Esophagus squamous epithelium (tissue), 5 donors: ENCODE measurements around the gene RGS9BP. TPM values are rescaled to one million over a fixed set of nuclear protein-coding genes. Genes with fewer than 3 reads are reported as not detected.
A peak's percentile ranks its signal among the peaks of the same experiment; 100 is the strongest.

ENCODE experiments used
- DNase-seq: peaks from one replicate; lab custom pipeline; 2025; lab: John Stamatoyannopoulos, UW
- H3K27ac ChIP-seq, 4 donors: fragments of 200-600 bp; sonication (generic); one replicate each; pipeline ENCODE4 v1.5.1; 2016 to 2019; ENCODE audit warnings: mild to moderate bottlenecking in 1 of 4
- H3K27me3 ChIP-seq, 4 donors: fragments of 200-600 bp; sonication (generic); 1 replicate in 3 of 4; 2 replicates in 1 of 4; pipeline versions ENCODE4 v1.5.1 to v1.6.0; 2017 to 2021; ENCODE audit warnings: antibody characterized with exemption in 1 of 4
- H3K36me3 ChIP-seq, 3 donors: fragments of 200-600 bp; sonication (generic); one replicate each; pipeline ENCODE4 v1.5.1; 2016 to 2019
- H3K4me1 ChIP-seq, 3 donors: fragments of 200-600 bp; sonication (generic); one replicate each; pipeline ENCODE4 v1.5.1; 2017 to 2019
- H3K4me3 ChIP-seq, 4 donors: fragments of 200-600 bp; sonication (generic); 1 replicate in 3 of 4; 2 replicates in 1 of 4; pipeline ENCODE4 v1.5.1; 2016 to 2019; ENCODE audit warnings: mild to moderate bottlenecking in 2 of 4, moderate library complexity in 1 of 4
- H3K9me3 ChIP-seq, 3 donors: fragments of 200-600 bp; sonication (generic); one replicate each; pipeline ENCODE4 v1.5.1; 2016 to 2019
- CTCF ChIP-seq, 6 experiments: fragments of 450-650 bp in 4 of 6; fragments of 200-600 bp in 2 of 6; sonication (generic) in 2 of 6; IDR thresholded peaks; one replicate each; pipeline ENCODE4 v1.5.1; 2016 to 2019; ENCODE audit warnings: antibody characterized with exemption in 6 of 6, mild to moderate bottlenecking in 4 of 6, moderate library complexity in 4 of 6
- POLR2A ChIP-seq, 4 donors: fragments of 450-650 bp; IDR thresholded peaks; one replicate each; pipeline ENCODE4 v1.6.1; 2017; ENCODE audit warnings: antibody characterized with exemption in 4 of 4, mild to moderate bottlenecking in 4 of 4, moderate library complexity in 3 of 4
- WGBS, 2 donors: methylation state at CpG; one replicate each; pipeline ENCODE4 v1.1.5; 2018; 5-methylcytosine and 5-hydroxymethylcytosine counted together
- intact Hi-C: fragments of 100-400 bp; cut with DNase I; formaldehyde crosslinking; loops from one replicate; pipeline ENCODE4 v1.15.0; 2022
- total RNA-seq, 4 donors: library from RNA; depleted of rRNA; stranded (reverse); fragments of >200 nt; gene quantifications; one replicate each; pipeline ENCODE4 v1.1.0, GENCODE V29; 2016
- donor health status: DM: yes; HTN: yes; CAD: no.

RGS9BP gene
- total RNA-seq, 4 donors from 2014 or later, result 0.09 to 2.0 (median 0.23) TPM

GRCh38 chr19:32688311-32688710 is 12.7 kb downstream of the RGS9BP start:
- no peak for TF ChIP-seq POLR2A (IDR thresholded peaks at IDR 0.05)
- no peak for TF ChIP-seq CTCF (IDR thresholded peaks at IDR 0.05)
- intact Hi-C loops, result no loop called here
- DNase-seq, result no peak
- Histone ChIP-seq H3K27ac (no peak overlapping the region), H3K4me3 (no peak overlapping the region), H3K4me1 (peaks cover 19 to 31% (median 19%) of the 10 kb centered on the region in 3 donors), H3K27me3 (no peaks in the 10 kb centered on the region), H3K9me3 (no peaks in the 10 kb centered on the region), H3K36me3 (no peaks in the 10 kb centered on the region)
- 82 to 100% methylated on average over 1 of the region's 1 CpG for WGBS, 2 donors

- Histone ChIP-seq H3K4me3 (peak within 1 kb of the TSS; percentile 56 to 96 (median 80)), H3K27me3 (no peaks in the 10 kb centered on the region), H3K9me3 (no peaks in the 10 kb centered on the region), H3K27ac (peak within 1 kb of the TSS; percentile 82 to 97 (median 90)), H3K36me3 (peaks cover 0 to 10% (median 0%) of the 10 kb centered on the region in 3 donors), H3K4me1 (peaks cover 32 to 62% (median 43%) of the 10 kb centered on the region in 3 donors)
- intact Hi-C loops, result no loop called here
- DNase-seq, result no peak
- WGBS, 2 donors, result 15 to 19% methylated on average over 6 to 7 of the region's 32 CpGs
- no peak for TF ChIP-seq CTCF (IDR thresholded peaks at IDR 0.05)
- TF ChIP-seq POLR2A (IDR thresholded peaks at IDR 0.05), result peak in 2 of 4 donors; percentile 60 to 77
These were observed 15.8 kb downstream of the RGS9BP start, which contains the start of gene NUDT19 for GRCh38 chr19:32691291-32691951. Gene NUDT19 (plus strand): TSS chr19:32691821. CDS start chr19:32691961, 140 bp downstream.

- TF ChIP-seq POLR2A (IDR thresholded peaks at IDR 0.05), result no peak
- TF ChIP-seq CTCF (IDR thresholded peaks at IDR 0.05), result no peak
- peaks cover 32 to 68% (median 43%) of the 10 kb centered on the region in 3 donors for H3K4me1 ChIP-seq
These were observed 16.5 kb downstream of the RGS9BP start for GRCh38 chr19:32691952-32692726.

GRCh38 chr19:32692727-32693061 is 17.0 kb downstream of the RGS9BP start:
- TF ChIP-seq CTCF (IDR thresholded peaks at IDR 0.05) (no peak), POLR2A (IDR thresholded peaks at IDR 0.05) (no peak)
- H3K27me3 ChIP-seq, result no peaks in the 10 kb centered on the region
- WGBS, 2 donors, result 6 to 21% methylated on average over 5 to 6 of the region's 7 CpGs
- peak overlapping the region; percentile 82 to 97 (median 90) for H3K27ac ChIP-seq
- peak overlapping the region; percentile 56 to 96 (median 80) for H3K4me3 ChIP-seq
- H3K9me3 ChIP-seq, result no peaks in the 10 kb centered on the region
- peaks cover 32 to 68% (median 43%) of the 10 kb centered on the region in 3 donors for H3K4me1 ChIP-seq
- peaks cover 0 to 22% (median 0%) of the 10 kb centered on the region in 3 donors for H3K36me3 ChIP-seq
- DNase-seq, result no peak
- intact Hi-C loops, result no loop called here

More at GRCh38 chr19:32691952-32692726, 16.5 kb downstream of the RGS9BP start:
- WGBS, 2 donors, result 0% methylated on average over 4 of the region's 93 CpGs; no CpG with 5 or more reads in 1 of the 2 donors
- H3K9me3 ChIP-seq, result no peaks in the 10 kb centered on the region
- H3K27ac ChIP-seq, result peak overlapping the region; percentile 82 to 97 (median 90)
- peak; percentile 27 for DNase-seq
- intact Hi-C loops, result no loop called here
- peaks cover 0 to 17% (median 0%) of the 10 kb centered on the region in 3 donors for H3K36me3 ChIP-seq
- no peaks in the 10 kb centered on the region for H3K27me3 ChIP-seq
- H3K4me3 ChIP-seq, result peak overlapping the region; percentile 56 to 96 (median 80)
